Measurements from ENCODE around the gene MIEF2.

- TF ChIP-seq CTCF (IDR thresholded peaks at IDR 0.05) (no peak), EZH2 (IDR thresholded peaks at IDR 0.05; ENCODE audit: borderline replicate concordance, insufficient read depth, low read depth, low read length, poor library complexity, severe bottlenecking) (no peak)
Observed at GRCh38 chr17:18231164-18231563, 29.3 kb upstream of the MIEF2 start.

All from B cell (primary cell).